Fibroblast of pulmonary artery (primary cell): Measurements from ENCODE around the gene OR6C76.
"Not testable (repeated sequence)": the region's sequence is repeated elsewhere in the genome, so short reads cannot be mapped to it uniquely, and the experiment has no call there.

Experiments used
- DNase-seq: peaks from one replicate; pipeline ENCODE4 v3.0.0-alpha.2; 2010; ENCODE audit warnings: low read depth
- H3K4me3 ChIP-seq: replicated peaks from 2 replicates; pipeline ENCODE4 v1.5.1; 2011; ENCODE audit warnings: low read depth, mild to moderate bottlenecking, control low read depth, low read length, moderate library complexity
- CTCF ChIP-seq: IDR thresholded peaks from 2 replicates; pipeline ENCODE4 v1.5.1; 2011; ENCODE audit warnings: mild to moderate bottlenecking, control low read depth, low read length, inconsistent platforms; ENCODE audit errors: missing control alignments

The OR6C76 gene

GRCh38 chr12:55425954-55426353, at the start of gene OR6C76:
TSS of gene OR6C76 (plus strand) at chr12:55426254. CDS start at chr12:55426254, 0 bp downstream.
- DNase-seq = no peak
- TF ChIP-seq CTCF = no peak
- H3K4me3 ChIP-seq = no peak within 1 kb of the TSS

DNA sequence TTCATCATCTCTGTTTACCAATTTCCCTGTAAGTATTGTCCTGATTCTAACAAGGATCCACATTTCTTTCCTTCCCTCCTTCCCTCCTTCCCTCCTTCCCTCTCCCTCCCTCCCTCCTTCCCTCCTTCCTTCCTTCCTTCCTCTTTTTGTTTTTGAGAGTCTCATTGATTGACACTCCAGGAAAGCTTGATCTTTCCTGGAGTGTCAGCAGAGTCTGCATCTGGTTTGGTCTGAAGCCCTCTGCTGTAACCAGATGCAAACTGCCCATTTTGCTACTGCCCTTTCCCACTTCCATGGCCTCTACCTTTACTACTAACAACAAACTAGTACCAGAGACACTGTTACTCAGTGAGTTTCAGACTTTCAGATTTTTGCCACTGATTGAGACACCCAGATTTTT, 40.2 kb upstream of the OR6C76 start:
- no peak for TF ChIP-seq CTCF
- no peak overlapping the region for H3K4me3 ChIP-seq
- no peak for DNase-seq

- no peak for DNase-seq
- no peak overlapping the region for H3K4me3 ChIP-seq
- no peak for TF ChIP-seq CTCF
Measured at GRCh38 chr12:55392032-55392795, 33.8 kb upstream of the OR6C76 start.

- no peak overlapping the region for H3K4me3 ChIP-seq
- no peak for TF ChIP-seq CTCF
- DNase-seq = no peak
Measured at GRCh38 chr12:55396326-55396725, 29.7 kb upstream of the OR6C76 start.

- no peak within 1 kb of the TSS for H3K4me3 ChIP-seq
- no peak for DNase-seq
- no peak for TF ChIP-seq CTCF
Measured at GRCh38 chr12:55400229-55400628, 25.8 kb upstream of the OR6C76 start, which contains the start of gene OR6C65. TSS of gene OR6C65 (plus strand) at chr12:55400529. CDS start at chr12:55400529, 0 bp downstream.

DNA sequence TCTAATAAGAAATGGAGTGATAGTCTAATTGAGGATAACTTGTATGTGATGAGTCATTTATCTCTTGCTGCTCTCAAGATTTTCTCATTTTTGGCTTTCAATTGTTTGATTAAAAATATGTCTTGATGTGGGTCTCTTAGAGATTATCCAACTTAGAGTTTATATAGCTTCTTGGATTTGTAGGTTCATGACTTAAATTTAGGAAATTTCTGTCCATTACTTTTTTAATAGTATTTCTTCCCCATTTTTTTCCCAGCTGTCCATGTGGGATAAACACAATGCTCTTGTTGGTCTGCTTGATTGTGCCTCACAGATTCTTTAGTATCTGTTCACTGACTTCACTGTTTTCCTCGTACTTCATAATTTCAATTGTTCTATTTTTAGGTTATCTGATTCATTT, 18.2 kb upstream of the OR6C76 start:
- no peak overlapping the region for H3K4me3 ChIP-seq
- no peak for DNase-seq
- no peak for TF ChIP-seq CTCF

GRCh38 chr12:55409133-55409532, 16.9 kb upstream of the OR6C76 start:
- DNase-seq, H3K4me3 ChIP-seq: not testable (repeated sequence)

GRCh38 chr12:55412138-55412537, 13.9 kb upstream of the OR6C76 start:
- not testable (repeated sequence) for H3K4me3 ChIP-seq, DNase-seq

DNA sequence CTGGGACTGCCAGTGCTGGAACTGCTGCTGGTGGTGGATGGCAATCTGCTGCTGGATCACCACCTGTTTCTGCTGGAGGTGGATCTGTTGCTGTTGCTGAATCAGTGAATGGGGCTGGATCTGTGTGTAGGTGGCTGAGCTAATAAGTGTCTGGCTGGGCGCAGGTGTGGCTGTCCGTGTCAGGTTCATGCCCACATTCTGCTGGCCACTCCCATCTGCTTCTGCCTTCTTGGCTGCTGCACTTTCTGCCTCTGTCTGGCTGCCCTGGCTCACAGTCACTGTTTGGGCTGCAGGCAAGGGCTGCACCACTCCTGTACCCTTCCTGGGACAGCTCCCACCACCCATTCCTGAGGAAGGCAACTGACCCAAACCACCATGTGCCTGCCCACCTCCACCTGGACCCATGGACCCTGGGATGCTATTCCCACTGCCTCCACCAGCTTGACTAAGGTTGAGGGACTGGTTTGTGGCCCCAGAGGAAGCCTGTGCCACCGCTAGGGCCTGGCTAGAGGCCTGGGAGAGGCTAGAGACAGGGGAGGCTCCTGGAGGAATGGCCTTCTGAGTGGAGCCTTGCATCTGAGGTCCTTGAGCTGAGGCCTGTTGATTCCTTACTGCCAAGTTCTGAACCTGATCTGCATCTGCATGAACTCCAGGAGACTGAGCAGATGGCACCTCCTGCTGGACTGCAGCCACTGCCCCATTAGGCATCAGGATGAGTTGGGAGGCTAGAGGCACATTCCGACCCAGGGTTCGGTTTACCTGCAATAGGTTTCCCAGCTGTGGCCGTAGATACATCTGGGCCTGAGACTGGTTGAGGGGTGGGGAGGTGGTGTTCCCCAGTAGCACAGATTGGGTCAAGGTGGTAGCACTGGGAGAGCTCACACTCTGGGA, 12.3 kb upstream of the OR6C76 start:
- not testable (repeated sequence) for H3K4me3 ChIP-seq, DNase-seq

GRCh38 chr12:55414396-55414823, 11.6 kb upstream of the OR6C76 start:
- not testable (repeated sequence) for DNase-seq, H3K4me3 ChIP-seq

DNA sequence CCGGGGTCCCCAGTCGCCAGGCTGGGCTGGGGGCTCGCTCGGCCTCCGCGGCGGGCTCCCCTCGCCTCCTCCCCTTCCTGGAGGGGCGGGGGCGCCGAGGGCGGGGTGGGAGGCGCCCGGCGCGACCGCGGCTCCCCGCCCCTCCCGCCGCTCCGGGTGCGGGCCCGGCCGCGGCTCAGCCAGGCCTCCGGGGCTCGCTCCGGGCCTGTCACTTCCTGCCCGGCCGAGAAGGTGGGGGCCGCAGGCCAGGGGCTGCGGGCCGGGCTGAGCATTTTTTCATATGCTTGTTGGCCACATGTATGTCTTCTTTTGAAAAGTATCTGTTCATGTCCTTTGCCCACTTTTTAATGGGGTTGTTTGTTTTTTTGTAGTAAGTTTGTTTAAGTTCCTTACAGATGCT, 11.2 kb upstream of the OR6C76 start:
- H3K4me3 ChIP-seq, DNase-seq: not testable (repeated sequence)
